K562 (cell line): ENCODE measurements around the gene SLC38A8. TPM values are rescaled to one million over a fixed set of nuclear protein-coding genes. Genes with fewer than 3 reads are reported as not detected.
A peak's percentile ranks its signal among the peaks of the same experiment; 100 is the strongest.

Source experiments
- ATAC-seq: fragments of 200-7000 bp; cut with Tn5 transposase; 3 replicates; pipeline ENCODE4 v1.9.1; 2020; ENCODE audit warnings: moderate library complexity
- BruUV-seq: library from RNA; stranded (reverse); fragments of 400-500 nt; replicated peaks from 2 replicates; lab custom pipeline; 2021; lab: Mats Ljungman, UMichigan
- CTCF ChIA-PET: fragments of 300-600 bp; formaldehyde crosslinking; extraction: SDS; loops from one replicate; lab custom pipeline; 2021; ENCODE audit warnings: low intra/inter-chr PET ratio; lab: Yijun Ruan, JAX
- POLR2A ChIA-PET: fragments of 300-600, 350-650 bp; sonication (Branson Sonifier 250); formaldehyde crosslinking; extraction: SDS; loops from one replicate; lab custom pipeline; 2021; ENCODE audit warnings: antibody characterized with exemption, inconsistent platforms; lab: Yijun Ruan, JAX
- DNase-seq, 4 experiments: peaks; one replicate each; pipeline versions ENCODE4 v3.0.0 to v3.0.0-alpha.2; 2011 to 2018; ENCODE audit warnings: low spot score in 3 of 4, mixed read lengths in 3 of 4; ENCODE audit errors: extremely low read depth in 1 of 4
- FAIRE-seq: peaks from 2 replicates; lab custom pipeline; 2011; peaks lifted over from hg19 to GRCh38; lab: Jason Lieb, UNC
- H2AFZ ChIP-seq: 2 replicates; pipeline ENCODE4 v1.6.0; 2011; ENCODE audit warnings: low read depth, low read length, control low read depth, inconsistent platforms
- H3K27ac ChIP-seq: fragments of 200-600 bp; 3 replicates; pipeline ENCODE4 v1.8.0; 2011; ENCODE audit warnings: low read depth, mild to moderate bottlenecking, control low read depth, inconsistent platforms, low read length, moderate library complexity, mixed read lengths; ENCODE audit errors: extremely low read depth
- H3K27me3 ChIP-seq, 2 experiments: fragments of 300-600 bp in 1 of 2; 2 replicates in 1 of 2; 3 replicates in 1 of 2; pipeline versions ENCODE4 v1.6.0 to v1.8.0; 2011; ENCODE audit warnings: inconsistent platforms in 2 of 2, low read length in 2 of 2, mild to moderate bottlenecking in 1 of 2, mixed read lengths in 1 of 2, moderate library complexity in 1 of 2; ENCODE audit not compliant: control insufficient read depth in 2 of 2, insufficient read depth in 2 of 2
- H3K36me3 ChIP-seq: fragments of 300-600 bp; 3 replicates; pipeline ENCODE4 v1.8.0; 2011; ENCODE audit warnings: mild to moderate bottlenecking, low read length, inconsistent platforms; ENCODE audit not compliant: control insufficient read depth, insufficient read depth
- H3K4me1 ChIP-seq, 2 experiments: fragments of 200-600 bp in 1 of 2; replicated peaks in 1 of 2; 2 replicates in 1 of 2; 3 replicates in 1 of 2; pipeline versions ENCODE4 v1.5.1 to v1.8.0; 2011; ENCODE audit warnings: inconsistent platforms in 2 of 2, low read length in 2 of 2, mild to moderate bottlenecking in 1 of 2, mixed read lengths in 1 of 2, moderate library complexity in 1 of 2; ENCODE audit not compliant: control insufficient read depth in 2 of 2, insufficient read depth in 2 of 2
- H3K4me2 ChIP-seq: 2 replicates; pipeline ENCODE4 v1.6.1; 2011; ENCODE audit warnings: low read length, control low read depth, inconsistent platforms, mixed read lengths; ENCODE audit not compliant: insufficient read depth
- H3K4me3 ChIP-seq: fragments of 200-600 bp; sonication (generic), shearing (Covaris generic); 2 replicates; pipeline ENCODE4 v1.5.1; 2016; ENCODE audit warnings: control low read depth, inconsistent platforms
- H3K79me2 ChIP-seq: fragments of 200-600 bp; 3 replicates; pipeline ENCODE4 v1.8.0; 2011; ENCODE audit warnings: low read length, inconsistent platforms; ENCODE audit not compliant: control insufficient read depth, insufficient read depth
- H3K9ac ChIP-seq, 2 experiments: 2 replicates each; pipeline versions ENCODE4 v1.6.0 to v1.6.1; 2011; ENCODE audit warnings: low read depth in 2 of 2, low read length in 2 of 2, control low read depth in 1 of 2, inconsistent platforms in 1 of 2, mild to moderate bottlenecking in 1 of 2, mixed read lengths in 1 of 2; ENCODE audit not compliant: insufficient read depth in 1 of 2
- H3K9me1 ChIP-seq: one replicate; pipeline ENCODE4 v1.6.0; 2011; ENCODE audit warnings: inconsistent platforms, mild to moderate bottlenecking, low read length, moderate library complexity; ENCODE audit not compliant: control insufficient read depth, insufficient read depth
- H3K9me3 ChIP-seq: replicated peaks from 2 replicates; pipeline ENCODE4 v1.5.1; 2011; ENCODE audit warnings: low read depth, low read length, inconsistent platforms; ENCODE audit not compliant: control insufficient read depth, insufficient read depth
- H4K20me1 ChIP-seq: replicated peaks from 2 replicates; pipeline ENCODE4 v1.6.1; 2011; ENCODE audit warnings: low read length, inconsistent platforms, mixed read lengths; ENCODE audit not compliant: control insufficient read depth, insufficient read depth
- BCOR ChIP-seq: fragments of 450-650 bp; IDR thresholded peaks from 2 replicates; pipeline ENCODE4 v1.6.1; 2016
- HMG20B ChIP-seq: fragments of 250-450 bp; sonication (Bioruptor Pico); IDR thresholded peaks from 2 replicates; pipeline ENCODE4 v1.5.0; 2021; ENCODE audit warnings: mild to moderate bottlenecking
- KDM1A ChIP-seq, 2 experiments: fragments of 450-650 bp; IDR thresholded peaks; 2 replicates each; pipeline ENCODE4 v1.6.1; 2016; ENCODE audit warnings: mild to moderate bottlenecking in 2 of 2
- RBBP5 ChIP-seq: fragments of 200-600 bp; sonication (generic); IDR thresholded peaks from 2 replicates; pipeline ENCODE4 v1.6.1; 2012; ENCODE audit warnings: borderline replicate concordance, mild to moderate bottlenecking, low read length, control low read depth, inconsistent platforms; ENCODE audit not compliant: insufficient read depth, poor library complexity, severe bottlenecking
- RBM25 ChIP-seq: fragments of 200-400 bp; formaldehyde crosslinking; IDR thresholded peaks from 2 replicates; pipeline ENCODE4 v1.6.1; 2018; ENCODE audit warnings: low read length, low read depth, moderate library complexity; ENCODE audit not compliant: severe bottlenecking
- WGBS: fragments of 100-300 bp; shearing (Covaris generic); methylation state at CpG from one replicate; pipeline ENCODE4 v1.1.6; 2016; ENCODE audit warnings: low coverage, mixed read lengths; ENCODE audit not compliant: insufficient coverage; ENCODE audit errors: missing lambda C conversion rate; 5-methylcytosine and 5-hydroxymethylcytosine counted together
- in situ Hi-C: fragments of 300-500 bp; cut with MboI; formaldehyde crosslinking; loops from 4 replicates; pipeline ENCODE4 v1.15.0; 2018; ENCODE audit warnings: inconsistent platforms, mixed read lengths
- intact Hi-C: fragments of 100-400 bp; cut with micrococcal nuclease; formaldehyde crosslinking; loops from 2 replicates; pipeline ENCODE4 v1.14.2; 2022
- polyA plus RNA-seq, 8 experiments: library from polyadenylated mRNA; depleted of rRNA in 4 of 8; stranded (reverse) in 5 of 8; unstranded in 3 of 8; fragments of >200 nt; fragmentation: Nextera tagmentation in 2 of 8; fragmentation: Illumina TruSeq in 1 of 8; extraction: Ambion mirVana in 2 of 8; extraction: Trizol in 1 of 8; gene quantifications; 2 replicates each; pipeline versions ENCODE4 v1.2.1 to v1.2.3, GENCODE V29; 2011 to 2014; ENCODE audit warnings: inconsistent platforms in 1 of 8, missing spikeins in 1 of 8
- total RNA-seq, 7 experiments: library from RNA; depleted of rRNA in 6 of 7; stranded (reverse); fragments of >200 nt in 6 of 7; fragmentation: Illumina TruSeq in 2 of 7; extraction: Trizol in 2 of 7; gene quantifications; 2 replicates each; pipeline versions ENCODE4 v1.2.1 to v1.2.3, GENCODE V29; 2011 to 2021; ENCODE audit warnings: low replicate concordance in 1 of 7
- TF ChIP-seq, protein P1 (sequence below), 2 experiments: IDR thresholded peaks in 1 of 2; conservative IDR thresholded peaks in 1 of 2; 2 replicates each; pipeline ENCODE4 v1.6.1; 2016; ENCODE audit warnings: low read depth in 2 of 2, mild to moderate bottlenecking in 1 of 2, missing compliant biosample characterization in 1 of 2, missing genetic modification characterization in 1 of 2, moderate library complexity in 1 of 2
- TF ChIP-seq, protein P2 (sequence below): conservative IDR thresholded peaks from 2 replicates; pipeline ENCODE4 v1.6.1; 2011; ENCODE audit warnings: low read depth, mild to moderate bottlenecking, low read length; ENCODE audit not compliant: control insufficient read depth

The SLC38A8 gene
- total and polyA plus RNA-seq, 9 of the 15 experiments (the other 6 are each of a cell fraction or from before 2014, with no cell fraction given) = 0.28 TPM; not detected in 8

DNA sequence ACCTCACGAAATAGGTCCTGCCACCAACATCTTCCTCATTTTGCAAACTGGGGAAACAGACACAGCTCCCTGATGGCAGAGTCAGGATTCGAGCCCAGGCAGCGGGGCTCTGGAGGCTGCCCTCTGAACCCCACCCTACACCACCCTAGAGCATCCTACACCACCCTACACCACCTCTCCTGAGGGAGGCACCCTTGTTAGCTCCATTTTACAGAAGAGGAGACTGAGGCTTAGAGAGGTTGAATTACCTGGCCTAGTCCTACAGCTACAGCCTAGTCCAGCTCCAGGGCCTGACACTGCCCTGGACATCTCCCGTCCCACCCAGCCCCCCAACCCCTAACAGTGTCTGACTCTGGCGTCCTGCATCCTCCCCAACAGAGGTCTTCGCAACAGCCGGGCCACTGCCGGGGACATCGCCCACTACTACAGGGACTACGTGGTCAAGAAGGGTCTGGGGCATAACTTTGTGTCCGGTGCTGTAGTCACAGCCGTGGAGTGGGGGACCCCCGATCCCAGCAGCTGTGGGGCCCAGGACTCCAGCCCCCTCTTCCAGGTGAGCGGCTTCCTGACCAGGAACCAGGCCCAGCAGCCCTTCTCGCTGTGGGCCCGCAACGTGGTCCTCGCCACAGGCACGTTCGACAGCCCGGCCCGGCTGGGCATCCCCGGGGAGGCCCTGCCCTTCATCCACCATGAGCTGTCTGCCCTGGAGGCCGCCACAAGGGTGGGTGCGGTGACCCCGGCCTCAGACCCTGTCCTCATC is 77.7 kb downstream of the SLC38A8 start:
- peaks cover 0 to 33% of the 10 kb centered on the region in 2 experiments; a peak in 1 of 5 replicates for H3K4me1 ChIP-seq
- intact Hi-C loops = no loop called here
- H3K36me3 ChIP-seq = peaks cover 3% of the 10 kb centered on the region; the same call in 1 of the 3 replicates
- in situ Hi-C loops = no loop called here
- TF ChIP-seq RBM25 (peak; percentile 34), BCOR (peak; percentile 32; the same call in 1 of the 2 replicates), RBBP5 (peak; percentile 29), KDM1A (IDR thresholded peaks at IDR 0.05) (peak in 1 of 2 experiments; percentile 15; a peak in 1 of 4 replicates), HMG20B (CRISPR knock-in tag) (no peak)
- TF ChIP-seq, protein P1, sequence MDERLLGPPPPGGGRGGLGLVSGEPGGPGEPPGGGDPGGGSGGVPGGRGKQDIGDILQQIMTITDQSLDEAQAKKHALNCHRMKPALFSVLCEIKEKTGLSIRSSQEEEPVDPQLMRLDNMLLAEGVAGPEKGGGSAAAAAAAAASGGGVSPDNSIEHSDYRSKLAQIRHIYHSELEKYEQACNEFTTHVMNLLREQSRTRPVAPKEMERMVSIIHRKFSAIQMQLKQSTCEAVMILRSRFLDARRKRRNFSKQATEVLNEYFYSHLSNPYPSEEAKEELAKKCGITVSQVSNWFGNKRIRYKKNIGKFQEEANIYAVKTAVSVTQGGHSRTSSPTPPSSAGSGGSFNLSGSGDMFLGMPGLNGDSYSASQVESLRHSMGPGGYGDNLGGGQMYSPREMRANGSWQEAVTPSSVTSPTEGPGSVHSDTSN (CRISPR knock-in tag; IDR thresholded peaks at IDR 0.05; ENCODE audit: low read depth) = no peak
- TF ChIP-seq, protein P1 (tag; conservative IDR thresholded peaks at IDR 0.05; ENCODE audit: low read depth) = no peak
- TF ChIP-seq, protein P2, sequence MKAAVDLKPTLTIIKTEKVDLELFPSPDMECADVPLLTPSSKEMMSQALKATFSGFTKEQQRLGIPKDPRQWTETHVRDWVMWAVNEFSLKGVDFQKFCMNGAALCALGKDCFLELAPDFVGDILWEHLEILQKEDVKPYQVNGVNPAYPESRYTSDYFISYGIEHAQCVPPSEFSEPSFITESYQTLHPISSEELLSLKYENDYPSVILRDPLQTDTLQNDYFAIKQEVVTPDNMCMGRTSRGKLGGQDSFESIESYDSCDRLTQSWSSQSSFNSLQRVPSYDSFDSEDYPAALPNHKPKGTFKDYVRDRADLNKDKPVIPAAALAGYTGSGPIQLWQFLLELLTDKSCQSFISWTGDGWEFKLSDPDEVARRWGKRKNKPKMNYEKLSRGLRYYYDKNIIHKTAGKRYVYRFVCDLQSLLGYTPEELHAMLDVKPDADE = no peak
- CTCF ChIA-PET = no interaction called here
- H3K27me3 ChIP-seq = peaks cover 0 to 2% of the 10 kb centered on the region in 2 experiments; a peak in 2 of 5 replicates
- no peak overlapping the region for H3K4me3 ChIP-seq
- DNase-seq (no peak), FAIRE-seq (no peak), ATAC-seq (no peak)
- H3K27ac ChIP-seq = no peak overlapping the region
- H3K79me2 ChIP-seq = no peaks in the 10 kb centered on the region
- H4K20me1 ChIP-seq = peaks cover under 1% of the 10 kb centered on the region; the same call in 1 of the 2 replicates
- H2AFZ ChIP-seq = no peak overlapping the region
- BruUV-seq = no TSS peak
- no peak overlapping the region for H3K4me2 ChIP-seq
- POLR2A ChIA-PET = interaction anchor here (0.6 to 3.7 kb wide), 3 partner anchors 10 to 201 kb away, joined by 3 to 22 read pairs (median 5); partner anchors contain the start of gene OSGIN1
- no peaks in the 10 kb centered on the region for H3K9me1 ChIP-seq
- H3K9me3 ChIP-seq = no peaks in the 10 kb centered on the region
- WGBS = 72% methylated on average over 25 of the region's 26 CpGs
- no peak overlapping the region for H3K9ac ChIP-seq
